ENCODE measurements around the gene RAB3A. TPM values are rescaled to one million over a fixed set of nuclear protein-coding genes. Genes with fewer than 3 reads are reported as not detected.

Gene RAB3A
- total RNA-seq, 1 experiment from 2014 or later, result 6.7 TPM

DNA sequence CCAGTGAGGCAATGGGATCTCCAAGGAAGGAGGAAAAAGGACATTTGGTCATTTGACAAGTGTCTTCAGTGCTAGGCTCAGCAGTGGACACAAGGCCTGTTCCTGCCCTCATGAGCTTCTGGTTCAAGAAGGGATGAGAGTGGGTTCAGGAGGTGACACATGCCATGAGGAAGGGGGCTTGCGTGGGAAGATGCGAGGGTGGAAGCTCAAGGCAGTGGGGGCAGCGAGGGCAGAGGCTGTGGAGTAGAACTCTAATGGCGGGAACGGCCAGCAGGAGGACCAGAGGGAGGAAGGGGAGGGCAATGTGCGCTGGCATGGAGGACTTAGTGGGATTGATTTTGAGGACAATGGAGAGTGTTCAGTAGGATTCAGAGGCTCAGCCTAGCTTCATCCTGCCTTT, 47.6 kb downstream of the RAB3A start:
- Histone ChIP-seq H3K27me3 (ENCODE audit: low read length) (no peaks in the 10 kb centered on the region), H3K36me3 (ENCODE audit: low read depth, low read length) (0 out of 2 replicates have a peak, but pooled peaks cover 5% of the 10 kb centered on the region), H3K4me2 (ENCODE audit: low read length) (no peak overlapping the region), H2AFZ (ENCODE audit: low read length) (no peak overlapping the region), H3K79me2 (ENCODE audit: low read length) (peaks cover 30% of the 10 kb centered on the region), H3K9me3 (ENCODE audit: low read length) (no peaks in the 10 kb centered on the region), H3K9ac (ENCODE audit: low read length) (no peak overlapping the region), H3K9me2 (replicated peaks; ENCODE audit: low read length) (no peaks in the 10 kb centered on the region), H3K4me1 (ENCODE audit: insufficient read depth, low read length) (peaks cover 21% of the 10 kb centered on the region), H3K27ac (ENCODE audit: low read length) (no peak overlapping the region), H3K4me3 (ENCODE audit: low read length) (no peak overlapping the region), H4K20me1 (ENCODE audit: low read length) (no peaks in the 10 kb centered on the region; the same call in 1 of the 2 replicates), H3F3A (ENCODE audit: low read length, unreplicated experiment) (no peaks in the 10 kb centered on the region)
- DNase-seq (no peak), ATAC-seq (no peak)
- BruUV-seq (replicated peaks), result no TSS peak
- ChIA-PET CTCF (no interaction called here), POLR2A (ENCODE audit: unreplicated experiment) (no interaction called here)
- intact Hi-C loops (cut with micrococcal nuclease), result no loop called here
- no peak for TF ChIP-seq EZH2 (IDR thresholded peaks at IDR 0.05; ENCODE audit: low read length, unreplicated experiment)
- TF ChIP-seq, protein P1, sequence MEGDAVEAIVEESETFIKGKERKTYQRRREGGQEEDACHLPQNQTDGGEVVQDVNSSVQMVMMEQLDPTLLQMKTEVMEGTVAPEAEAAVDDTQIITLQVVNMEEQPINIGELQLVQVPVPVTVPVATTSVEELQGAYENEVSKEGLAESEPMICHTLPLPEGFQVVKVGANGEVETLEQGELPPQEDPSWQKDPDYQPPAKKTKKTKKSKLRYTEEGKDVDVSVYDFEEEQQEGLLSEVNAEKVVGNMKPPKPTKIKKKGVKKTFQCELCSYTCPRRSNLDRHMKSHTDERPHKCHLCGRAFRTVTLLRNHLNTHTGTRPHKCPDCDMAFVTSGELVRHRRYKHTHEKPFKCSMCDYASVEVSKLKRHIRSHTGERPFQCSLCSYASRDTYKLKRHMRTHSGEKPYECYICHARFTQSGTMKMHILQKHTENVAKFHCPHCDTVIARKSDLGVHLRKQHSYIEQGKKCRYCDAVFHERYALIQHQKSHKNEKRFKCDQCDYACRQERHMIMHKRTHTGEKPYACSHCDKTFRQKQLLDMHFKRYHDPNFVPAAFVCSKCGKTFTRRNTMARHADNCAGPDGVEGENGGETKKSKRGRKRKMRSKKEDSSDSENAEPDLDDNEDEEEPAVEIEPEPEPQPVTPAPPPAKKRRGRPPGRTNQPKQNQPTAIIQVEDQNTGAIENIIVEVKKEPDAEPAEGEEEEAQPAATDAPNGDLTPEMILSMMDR (conservative IDR thresholded peaks at IDR 0.05; ENCODE audit: low read depth, low read length), result no peak

DNA sequence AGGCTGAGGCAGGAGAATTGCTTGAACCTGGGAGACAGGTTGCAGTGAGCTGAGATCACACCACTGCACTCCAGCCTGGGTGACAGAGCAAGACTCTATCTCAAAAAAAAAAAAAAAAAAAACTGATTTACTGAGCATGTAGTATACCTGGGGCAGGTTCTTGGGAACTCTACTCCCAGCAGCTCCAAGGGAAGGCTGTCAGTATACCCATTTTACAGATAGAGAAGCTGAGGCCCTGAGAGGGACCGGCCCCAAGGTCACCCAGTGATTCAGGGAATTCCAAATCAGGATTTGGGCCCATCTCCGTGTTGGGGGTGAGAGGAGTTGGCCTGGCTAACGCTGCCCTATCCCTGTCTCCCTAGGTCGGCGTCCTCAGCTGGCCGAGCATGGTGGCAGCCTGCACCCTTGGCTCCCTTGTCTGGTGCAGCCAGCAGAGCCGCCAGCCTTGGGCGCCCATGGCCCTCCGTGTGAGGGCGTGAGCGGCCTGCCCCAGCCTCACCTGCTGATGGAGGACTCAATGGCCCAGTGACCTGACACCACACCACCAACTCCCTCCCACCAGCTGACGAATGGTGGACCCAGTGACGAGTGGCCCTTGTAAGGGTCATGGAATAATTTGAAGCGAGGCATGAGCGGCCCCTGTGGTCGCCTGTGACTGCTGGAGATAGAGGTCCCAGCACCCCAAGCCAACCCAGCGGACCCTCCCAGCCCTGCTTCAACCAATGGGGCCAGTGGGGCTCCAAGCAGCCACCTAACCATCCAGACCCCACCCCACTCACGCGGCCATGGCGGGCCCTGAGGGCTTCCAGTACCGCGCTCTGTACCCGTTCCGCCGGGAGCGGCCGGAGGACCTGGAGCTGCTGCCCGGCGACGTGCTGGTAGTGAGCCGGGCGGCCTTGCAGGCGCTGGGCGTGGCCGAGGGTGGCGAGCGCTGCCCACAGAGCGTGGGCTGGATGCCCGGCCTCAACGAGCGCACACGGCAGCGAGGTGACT, 48.5 kb downstream of the RAB3A start:
- peaks cover 30% of the 10 kb centered on the region for H3K79me2 ChIP-seq (ENCODE audit: low read length)
- POLR2A ChIA-PET (ENCODE audit: unreplicated experiment), result no interaction called here
- no peak overlapping the region for H3K9ac ChIP-seq (ENCODE audit: low read length)
- TF ChIP-seq, protein P1 (conservative IDR thresholded peaks at IDR 0.05; ENCODE audit: low read depth, low read length), result no peak
- no peak for TF ChIP-seq EZH2 (IDR thresholded peaks at IDR 0.05; ENCODE audit: low read length, unreplicated experiment)
- no peak for TF ChIP-seq EZH2phosphoT487 (IDR thresholded peaks at IDR 0.05; ENCODE audit: borderline replicate concordance, low read length)
- 0 out of 2 replicates have a peak, but pooled peaks cover 5% of the 10 kb centered on the region for H3K36me3 ChIP-seq (ENCODE audit: low read depth, low read length)
- H3K9me3 ChIP-seq (ENCODE audit: low read length), result no peaks in the 10 kb centered on the region
- H2AFZ ChIP-seq (ENCODE audit: low read length), result no peak overlapping the region
- intact Hi-C loops (cut with micrococcal nuclease), result no loop called here
- peaks cover 18% of the 10 kb centered on the region for H3K4me1 ChIP-seq (ENCODE audit: insufficient read depth, low read length)
- H3K4me3 ChIP-seq (ENCODE audit: low read length), result no peak overlapping the region
- CTCF ChIA-PET, result no interaction called here
- DNase-seq, result no peak
- no peak for ATAC-seq
- H3K27ac ChIP-seq (ENCODE audit: low read length), result no peak overlapping the region
- H4K20me1 ChIP-seq (ENCODE audit: low read length), result no peaks in the 10 kb centered on the region; the same call in 1 of the 2 replicates
- BruUV-seq (replicated peaks), result no TSS peak
- H3K4me2 ChIP-seq (ENCODE audit: low read length), result no peak overlapping the region
- no peaks in the 10 kb centered on the region for H3F3A ChIP-seq (ENCODE audit: low read length, unreplicated experiment)
- H3K27me3 ChIP-seq (ENCODE audit: low read length), result no peaks in the 10 kb centered on the region
- H3K9me2 ChIP-seq (replicated peaks; ENCODE audit: low read length), result no peaks in the 10 kb centered on the region
